Gastroesophageal sphincter (tissue), 4 donors: ENCODE measurements around the gene PLA2G3. TPM values are rescaled to one million over a fixed set of nuclear protein-coding genes. Genes with fewer than 3 reads are reported as not detected.
"Not testable (repeated sequence)": the region's sequence is repeated elsewhere in the genome, so short reads cannot be mapped to it uniquely, and the experiment has no call there.

Experiments
- ATAC-seq: fragments of 150-250 bp; one replicate; pipeline ENCODE4 v1.9.1; 2016; ENCODE audit warnings: mild to moderate bottlenecking, moderate library complexity
- H3K27ac ChIP-seq, 4 donors: fragments of 200-600 bp; sonication (generic) in 3 of 4; 1 replicate in 3 of 4; 2 replicates in 1 of 4; pipeline ENCODE4 v1.5.1; 2016 to 2019
- H3K27me3 ChIP-seq: fragments of 200-600 bp; sonication (generic); one replicate; pipeline ENCODE4 v1.5.1; 2019
- H3K36me3 ChIP-seq, 2 donors: fragments of 200-600 bp; sonication (generic); one replicate each; pipeline ENCODE4 v1.5.1; 2019; ENCODE audit warnings: control low read depth in 1 of 2
- H3K4me1 ChIP-seq, 3 donors: fragments of 200-600 bp; sonication (generic); 1 replicate in 2 of 3; 2 replicates in 1 of 3; pipeline ENCODE4 v1.5.1; 2016 to 2019; ENCODE audit warnings: control low read depth in 2 of 3
- H3K4me3 ChIP-seq, 2 donors: fragments of 200-600 bp; sonication (generic); one replicate each; pipeline ENCODE4 v1.5.1; 2019; ENCODE audit warnings: mild to moderate bottlenecking in 1 of 2, moderate library complexity in 1 of 2
- H3K9me3 ChIP-seq, 3 donors: fragments of 200-600 bp; sonication (generic); one replicate each; pipeline ENCODE4 v1.5.1; 2017 to 2019; ENCODE audit warnings: control low read depth in 2 of 3
- CTCF ChIP-seq, 4 experiments: fragments of 200-600 bp in 2 of 4; fragments of 450-650 bp in 2 of 4; sonication (generic) in 1 of 4; IDR thresholded peaks; one replicate each; pipeline ENCODE4 v1.5.1; 2017 to 2019; ENCODE audit warnings: antibody characterized with exemption in 4 of 4, mild to moderate bottlenecking in 2 of 4, moderate library complexity in 2 of 4
- EP300 ChIP-seq: sonication (generic); formaldehyde crosslinking; IDR thresholded peaks from one replicate; pipeline ENCODE4 v1.6.1; 2017; ENCODE audit warnings: antibody characterized with exemption, mild to moderate bottlenecking
- POLR2A ChIP-seq, 2 donors: fragments of 450-650 bp; IDR thresholded peaks; one replicate each; pipeline ENCODE4 v1.6.1; 2017; ENCODE audit warnings: antibody characterized with exemption in 2 of 2, mild to moderate bottlenecking in 2 of 2, moderate library complexity in 1 of 2
- POLR2AphosphoS5 ChIP-seq: sonication (generic); formaldehyde crosslinking; IDR thresholded peaks from one replicate; pipeline ENCODE4 v1.6.1; 2017; ENCODE audit warnings: antibody characterized with exemption
- WGBS, 2 donors: methylation state at CpG; one replicate each; pipeline ENCODE4 v1.1.5; 2018; ENCODE audit warnings: low coverage in 1 of 2; 5-methylcytosine and 5-hydroxymethylcytosine counted together
- total RNA-seq, 4 donors: library from RNA; depleted of rRNA; stranded (reverse); fragments of >200 nt; gene quantifications; one replicate each; pipeline ENCODE4 v1.1.0, GENCODE V29; 2016

Gene PLA2G3
- total RNA-seq, 4 donors from 2014 or later: 0.12 to 0.47 (median 0.22) TPM; not detected in 1

GRCh38 chr22:31097941-31098631 lies 42.2 kb downstream of the PLA2G3 start:
- peaks cover 11 to 100% (median 52%) of the 10 kb centered on the region in 3 donors for H3K4me1 ChIP-seq
- H3K4me3 ChIP-seq: peak overlapping the region in 1 of 2 donors; percentile 18
- 40 to 46% methylated on average over 4 to 7 of the region's 10 CpGs for WGBS, 2 donors

GRCh38 chr22:31097539-31097938 lies 42.8 kb downstream of the PLA2G3 start:
- WGBS, 2 donors: 33 to 66% methylated on average over 2 to 5 of the region's 5 CpGs
- H3K36me3 ChIP-seq: peaks cover 0 to 90% of the 10 kb centered on the region in 2 donors
- not testable (repeated sequence) for H3K4me3 ChIP-seq, ATAC-seq, H3K9me3 ChIP-seq, H3K27me3 ChIP-seq
- peaks cover 10 to 100% (median 51%) of the 10 kb centered on the region in 3 donors for H3K4me1 ChIP-seq
- H3K27ac ChIP-seq: peak overlapping the region; percentile 89 to 100 (median 98)

More at GRCh38 chr22:31097941-31098631, 42.2 kb downstream of the PLA2G3 start:
- TF ChIP-seq POLR2AphosphoS5 (no peak), EP300 (no peak), POLR2A (IDR thresholded peaks at IDR 0.05) (no peak), CTCF (IDR thresholded peaks at IDR 0.05) (no peak)
- ATAC-seq: no peak
- H3K9me3 ChIP-seq: no peaks in the 10 kb centered on the region
- peaks cover 0 to 89% of the 10 kb centered on the region in 2 donors for H3K36me3 ChIP-seq
- no peaks in the 10 kb centered on the region for H3K27me3 ChIP-seq
- peak overlapping the region; percentile 89 to 100 (median 98) for H3K27ac ChIP-seq

- peak overlapping the region; percentile 89 to 100 (median 98) for H3K27ac ChIP-seq
- H3K4me3 ChIP-seq: peak overlapping the region in 1 of 2 donors; percentile 21
- H3K36me3 ChIP-seq: peaks cover 0 to 98% of the 10 kb centered on the region in 2 donors
- peak; percentile 7 for TF ChIP-seq POLR2AphosphoS5
- no peak for TF ChIP-seq POLR2A (IDR thresholded peaks at IDR 0.05)
- 44 to 58% methylated on average over 6 to 13 of the region's 27 CpGs for WGBS, 2 donors
- no peaks in the 10 kb centered on the region for H3K27me3 ChIP-seq
- peaks cover 10 to 100% (median 43%) of the 10 kb centered on the region in 3 donors for H3K4me1 ChIP-seq
- no peaks in the 10 kb centered on the region for H3K9me3 ChIP-seq
- ATAC-seq: no peak
Observed at GRCh38 chr22:31096657-31097279, 43.5 kb downstream of the PLA2G3 start.

- TF ChIP-seq CTCF (IDR thresholded peaks at IDR 0.05) (no peak), POLR2AphosphoS5 (peak; percentile 1)
- peaks cover 10 to 100% (median 37%) of the 10 kb centered on the region in 3 donors for H3K4me1 ChIP-seq
- no peaks in the 10 kb centered on the region for H3K27me3 ChIP-seq
- H3K4me3 ChIP-seq: peak overlapping the region in 1 of 2 donors; percentile 65
- peaks cover 0 to 100% of the 10 kb centered on the region in 2 donors for H3K36me3 ChIP-seq
- H3K9me3 ChIP-seq: no peaks in the 10 kb centered on the region
- peak overlapping the region; percentile 22 to 100 (median 98) for H3K27ac ChIP-seq
- ATAC-seq: no peak
- WGBS, 2 donors: 56% methylated on average over 3 of the region's 3 CpGs; no CpG with 5 or more reads in 1 of the 2 donors
Observed at GRCh38 chr22:31095637-31096249, 44.6 kb downstream of the PLA2G3 start.

- Histone ChIP-seq H3K9me3 (no peaks in the 10 kb centered on the region), H3K36me3 (peaks cover 0 to 100% of the 10 kb centered on the region in 2 donors), H3K4me1 (peaks cover 5 to 100% (median 34%) of the 10 kb centered on the region in 3 donors), H3K4me3 (peak overlapping the region in 1 of 2 donors; percentile 65), H3K27me3 (no peaks in the 10 kb centered on the region), H3K27ac (peak overlapping the region; percentile 22 to 100 (median 98))
- TF ChIP-seq CTCF (IDR thresholded peaks at IDR 0.05) (no peak), POLR2A (IDR thresholded peaks at IDR 0.05) (no peak), EP300 (no peak), POLR2AphosphoS5 (no peak)
- WGBS, 2 donors: 40 to 62% methylated on average over 3 to 7 of the region's 7 CpGs
- ATAC-seq: no peak
Observed at GRCh38 chr22:31094741-31095140, 45.6 kb downstream of the PLA2G3 start.
